Hepatocyte (in vitro differentiated cells): Measurements from ENCODE around the gene EEF1AKMT3.

ENCODE experiments used
- CTCF ChIP-seq: fragments of 200-600 bp; sonication (generic); IDR thresholded peaks from 2 replicates; pipeline ENCODE4 v1.5.1; 2016; ENCODE audit warnings: antibody characterized with exemption, mild to moderate bottlenecking; ENCODE audit not compliant: poor library complexity
- EZH2 ChIP-seq: fragments of 200-600 bp; sonication (generic); IDR thresholded peaks from 2 replicates; pipeline ENCODE4 v1.6.1; 2016; ENCODE audit warnings: antibody characterized with exemption, mild to moderate bottlenecking, borderline replicate concordance
- EZH2phosphoT487 ChIP-seq: fragments of 200-600 bp; sonication (generic); IDR thresholded peaks from one replicate; pipeline ENCODE4 v1.6.1; 2018; ENCODE audit warnings: antibody characterized with exemption, mild to moderate bottlenecking, low read depth, moderate library complexity; ENCODE audit not compliant: unreplicated experiment, severe bottlenecking

- TF ChIP-seq CTCF (no peak), EZH2phosphoT487 (no peak), EZH2 (no peak)
Measured at GRCh38 chr12:57723630-57723962, 48.8 kb upstream of the EEF1AKMT3 start.
